WERI-Rb-1 (cell line): ENCODE results near the gene NBEAL1.
"Not testable (repeated sequence)": the region's sequence is repeated elsewhere in the genome, so short reads cannot be mapped to it uniquely, and the experiment has no call there.

ENCODE experiments used
- DNase-seq: peaks from one replicate; pipeline ENCODE4 v3.0.0-alpha.2; 2020
- H3K27ac ChIP-seq: fragments of 250-450 bp; sonication (Bioruptor Pico); 2 replicates; pipeline ENCODE4 v1.5.1; 2020; ENCODE audit warnings: mild to moderate bottlenecking, moderate library complexity
- H3K27me3 ChIP-seq: fragments of 250-450 bp; sonication (Bioruptor Pico); 2 replicates; pipeline ENCODE4 v1.5.1; 2021; ENCODE audit warnings: mild to moderate bottlenecking, low read depth, moderate library complexity; ENCODE audit not compliant: insufficient read depth, severe bottlenecking
- H3K36me3 ChIP-seq: fragments of 250-450 bp; sonication (Bioruptor Pico); 2 replicates; pipeline ENCODE4 v1.5.1; 2020; ENCODE audit warnings: mild to moderate bottlenecking, moderate library complexity
- H3K4me3 ChIP-seq: 2 replicates; pipeline ENCODE4 v1.5.1; 2011; ENCODE audit warnings: low read depth, mild to moderate bottlenecking, control low read depth, low read length
- H3K9me3 ChIP-seq: fragments of 250-450 bp; sonication (Bioruptor Pico); 2 replicates; pipeline ENCODE4 v1.5.1; 2021; ENCODE audit warnings: mild to moderate bottlenecking, moderate library complexity; ENCODE audit not compliant: severe bottlenecking
- CTCF ChIP-seq: IDR thresholded peaks from 2 replicates; pipeline ENCODE4 v1.5.1; 2011; ENCODE audit warnings: low read depth, mild to moderate bottlenecking, control low read depth, inconsistent platforms, low read length

The NBEAL1 gene

GRCh38 chr2:203246646-203247045 is 232.0 kb downstream of the NBEAL1 start:
- Histone ChIP-seq H3K27ac (no peak overlapping the region), H3K36me3 (peaks cover 29% of the 10 kb centered on the region), H3K27me3 (no peaks in the 10 kb centered on the region), H3K9me3 (no peaks in the 10 kb centered on the region), H3K4me3 (no peak overlapping the region)
- DNase-seq: no peak
- no peak for TF ChIP-seq CTCF

DNA sequence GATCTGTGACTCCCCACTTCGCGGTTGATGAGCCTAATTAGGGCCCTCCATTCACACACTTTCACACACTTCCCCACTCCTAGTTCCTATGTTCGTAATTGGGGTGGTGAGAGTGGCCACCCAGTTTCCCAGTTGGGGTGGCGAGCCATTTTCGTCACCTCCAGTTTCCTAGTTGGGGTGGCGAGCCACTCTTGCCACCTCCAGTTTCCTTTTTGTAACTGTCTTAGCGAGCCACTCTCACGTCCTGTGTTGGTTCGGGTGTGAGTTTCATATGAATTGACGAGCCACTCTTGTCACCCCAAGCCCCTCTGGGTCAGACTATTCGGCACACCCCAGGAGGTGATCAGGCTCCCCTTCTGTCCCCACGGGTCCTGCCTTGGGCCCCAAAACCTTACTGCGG is 238.1 kb downstream of the NBEAL1 start:
- DNase-seq: no peak
- Histone ChIP-seq H3K27me3 (no peaks in the 10 kb centered on the region), H3K36me3 (peaks cover 23% of the 10 kb centered on the region), H3K9me3 (no peaks in the 10 kb centered on the region), H3K27ac (no peak overlapping the region), H3K4me3 (no peak overlapping the region)
- TF ChIP-seq CTCF: no peak

- H3K27ac ChIP-seq, H3K4me3 ChIP-seq, DNase-seq, H3K9me3 ChIP-seq, H3K27me3 ChIP-seq: not testable (repeated sequence)
- H3K36me3 ChIP-seq: peaks cover 23% of the 10 kb centered on the region
Observed at GRCh38 chr2:203253422-203254095, 238.9 kb downstream of the NBEAL1 start.

DNA sequence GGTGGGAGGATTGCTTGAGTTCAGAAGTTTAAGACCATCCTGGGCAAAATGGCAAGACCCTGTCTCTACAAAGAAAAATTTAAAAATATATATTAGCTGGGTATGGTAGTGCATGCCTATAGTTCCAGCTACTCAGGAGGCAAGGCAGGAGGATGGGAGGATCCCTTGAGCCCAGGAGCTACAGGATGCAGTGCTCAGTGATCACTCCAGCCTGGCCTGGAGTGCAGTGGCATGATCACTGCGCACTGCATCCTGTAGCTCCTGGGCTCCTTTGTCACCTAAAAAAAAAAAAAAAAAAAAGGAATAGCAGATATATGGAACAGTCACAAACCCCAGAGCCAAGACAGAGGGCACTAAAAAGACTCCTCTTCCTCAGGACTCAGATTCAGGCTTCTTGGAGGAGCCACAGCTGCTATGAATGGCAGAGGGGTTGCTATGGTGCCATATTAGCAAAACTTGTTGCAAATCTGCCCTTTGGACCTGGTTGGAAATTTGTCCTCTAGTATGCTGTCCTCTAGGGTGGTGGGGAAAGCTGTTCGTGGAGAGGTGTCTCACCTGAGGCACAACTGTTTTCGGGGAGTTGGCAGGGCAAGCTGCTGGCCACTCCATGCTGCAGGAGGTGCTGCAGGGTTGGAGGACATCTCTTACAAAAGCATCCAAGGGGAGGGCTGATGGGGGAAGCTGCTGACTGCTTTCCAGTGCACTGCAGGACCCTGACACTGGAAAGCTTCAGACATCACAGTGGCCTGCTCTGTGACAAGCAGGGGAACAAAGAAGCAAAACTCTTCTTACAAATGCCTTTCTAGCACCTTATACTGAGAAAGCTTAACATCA is 246.9 kb downstream of the NBEAL1 start:
- DNase-seq: no peak
- peaks cover 8% of the 10 kb centered on the region for H3K36me3 ChIP-seq
- H3K27ac ChIP-seq: no peak overlapping the region
- H3K4me3 ChIP-seq: no peak overlapping the region
- TF ChIP-seq CTCF: no peak
- no peaks in the 10 kb centered on the region for H3K9me3 ChIP-seq
- H3K27me3 ChIP-seq: no peaks in the 10 kb centered on the region
